HG02943 (cell line): Measurements from ENCODE around the gene RPS24.

Experiments
- ATAC-seq: cut with Tn5 transposase; IDR thresholded peaks from one replicate; pipeline ENCODE4 v1.9.1; 2021; ENCODE audit warnings: mild to moderate bottlenecking, low read depth, moderate library complexity; ENCODE audit not compliant: unreplicated experiment

Gene RPS24

GRCh38 chr10:78025685-78026364, 7.8 kb upstream of the RPS24 start:
- no peak for ATAC-seq

- no peak for ATAC-seq
These were observed 5.0 kb upstream of the RPS24 start for GRCh38 chr10:78028438-78029268.

- ATAC-seq = peak; percentile 54
These were observed 4.1 kb upstream of the RPS24 start, which contains the start of gene POLR3A for GRCh38 chr10:78029269-78030226. Gene POLR3A, minus strand, starts transcription at chr10:78029515. Its CDS starts 108 bp downstream, at chr10:78029407.

- no peak for ATAC-seq
These were observed 351 bp upstream of the RPS24 start for GRCh38 chr10:78033387-78033636.

GRCh38 chr10:78035025-78035424, 1.4 kb downstream of the RPS24 start:
- no peak for ATAC-seq

- no peak for ATAC-seq
These were observed 1.8 kb downstream of the RPS24 start for GRCh38 chr10:78035437-78035836.

GRCh38 chr10:78035933-78036583, 2.4 kb downstream of the RPS24 start:
- ATAC-seq = no peak

GRCh38 chr10:78038105-78038504, 4.4 kb downstream of the RPS24 start:
- ATAC-seq = no peak

GRCh38 chr10:78038791-78039547, 5.3 kb downstream of the RPS24 start:
- ATAC-seq = no peak

GRCh38 chr10:78039743-78040142, 6.1 kb downstream of the RPS24 start:
- no peak for ATAC-seq

GRCh38 chr10:78041170-78042057, 7.8 kb downstream of the RPS24 start:
- no peak for ATAC-seq

GRCh38 chr10:78042058-78042751, 8.5 kb downstream of the RPS24 start:
- no peak for ATAC-seq

- ATAC-seq = no peak
These were observed 9.1 kb downstream of the RPS24 start for GRCh38 chr10:78042752-78043104.

- ATAC-seq = no peak
These were observed 10.5 kb downstream of the RPS24 start for GRCh38 chr10:78044179-78044578.

- no peak for ATAC-seq
These were observed 11.0 kb downstream of the RPS24 start for GRCh38 chr10:78044699-78045098.

- peak; percentile 47 for ATAC-seq
These were observed 11.6 kb downstream of the RPS24 start for GRCh38 chr10:78045237-78045636.

GRCh38 chr10:78045856-78046255, 12.2 kb downstream of the RPS24 start:
- ATAC-seq = no peak

- ATAC-seq = no peak
These were observed 13.1 kb downstream of the RPS24 start for GRCh38 chr10:78046711-78047269.
